Stimulated activated CD4-positive, alpha-beta T cell treated with anti-CD3 and anti-CD28 coated beads, Interleukin-1b, Interleukin-23, amount 100 ng/mL, for 24 hours (primary cell): ENCODE data around the gene SERBP1.
"Not testable (repeated sequence)": the region's sequence is repeated elsewhere in the genome, so short reads cannot be mapped to it uniquely, and the experiment has no call there.

ENCODE experiments used
- DNase-seq, 4 experiments: peaks; one replicate each; pipeline ENCODE4 v3.0.0-alpha.2; 2020; ENCODE audit warnings: low read depth in 4 of 4, low spot score in 1 of 4

SERBP1 gene

DNA sequence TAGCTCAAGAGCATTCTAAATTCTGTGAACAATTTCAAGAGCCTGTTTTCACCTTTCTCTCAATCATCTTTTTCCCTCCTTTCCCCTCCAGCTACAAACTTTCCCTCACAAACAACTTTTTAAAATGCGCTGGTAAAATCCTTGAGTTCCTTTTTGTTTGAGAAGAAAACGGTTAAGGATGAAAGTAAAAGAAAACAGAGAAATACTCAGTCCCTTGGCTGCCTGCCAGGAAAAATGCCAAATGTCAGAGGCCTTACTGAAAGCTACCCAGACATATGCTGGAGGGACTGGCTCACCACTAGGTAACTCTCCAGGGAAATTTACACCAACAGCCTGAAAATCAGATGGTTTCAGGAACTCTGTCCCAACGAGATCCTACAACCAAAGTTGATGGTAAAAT lies 11.0 kb upstream of the SERBP1 start:
- DNase-seq = peak in 3 of 4 experiments; percentile 16 to 40 (median 30)

DNA sequence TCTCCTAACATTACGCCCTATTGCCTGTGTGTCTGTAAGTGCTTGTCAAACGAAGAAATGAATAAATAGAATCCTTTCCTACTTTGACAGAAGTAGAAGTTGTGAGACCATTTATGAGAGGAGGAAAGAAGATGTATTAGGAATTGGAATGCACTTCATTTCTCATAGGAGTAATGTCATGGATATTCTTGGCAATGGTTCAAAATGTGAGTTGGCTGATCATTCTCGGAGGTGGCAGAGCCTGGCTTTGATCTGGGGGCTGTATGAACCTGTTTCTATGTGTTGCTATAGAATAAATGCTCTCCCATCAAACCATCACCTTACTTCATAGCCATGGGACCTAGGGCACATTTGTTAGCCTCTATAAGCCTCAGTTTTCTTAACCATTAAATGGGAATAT lies 10.1 kb upstream of the SERBP1 start:
- no peak for DNase-seq

DNA sequence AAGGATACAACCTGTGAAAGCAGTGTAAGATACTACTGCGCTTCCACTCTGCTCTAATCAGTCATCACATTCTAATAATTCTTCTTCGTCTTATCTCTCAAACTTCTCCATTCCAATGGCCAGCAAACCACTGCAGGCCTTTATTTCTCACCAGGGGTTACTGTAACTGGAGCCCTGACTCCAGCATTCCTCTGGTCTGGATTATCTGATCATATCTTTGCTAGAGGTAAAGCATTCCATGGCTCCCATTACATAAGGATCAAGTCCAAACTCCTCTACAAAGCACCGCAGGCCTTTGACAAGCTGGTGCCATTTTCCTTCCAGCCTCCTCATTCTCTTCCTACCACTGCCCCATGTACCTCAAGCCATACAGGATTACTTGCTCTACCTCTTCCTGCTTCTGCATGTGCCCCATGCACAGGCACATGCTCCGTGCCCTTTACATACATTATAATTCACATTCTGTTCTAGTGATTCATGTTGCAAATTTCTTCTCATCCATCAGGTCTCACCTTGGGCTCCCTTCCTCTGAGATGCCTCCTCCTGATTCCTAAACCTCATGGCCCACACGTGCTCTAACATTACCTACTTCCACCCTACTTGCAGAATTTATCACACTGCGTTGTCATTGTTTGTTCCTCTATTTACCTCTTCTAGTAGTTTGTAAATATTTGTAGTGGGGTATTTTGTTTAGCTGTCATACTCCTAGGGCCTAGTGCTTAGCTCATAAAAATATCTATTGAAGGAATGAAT lies 9.3 kb upstream of the SERBP1 start:
- no peak for DNase-seq

DNA sequence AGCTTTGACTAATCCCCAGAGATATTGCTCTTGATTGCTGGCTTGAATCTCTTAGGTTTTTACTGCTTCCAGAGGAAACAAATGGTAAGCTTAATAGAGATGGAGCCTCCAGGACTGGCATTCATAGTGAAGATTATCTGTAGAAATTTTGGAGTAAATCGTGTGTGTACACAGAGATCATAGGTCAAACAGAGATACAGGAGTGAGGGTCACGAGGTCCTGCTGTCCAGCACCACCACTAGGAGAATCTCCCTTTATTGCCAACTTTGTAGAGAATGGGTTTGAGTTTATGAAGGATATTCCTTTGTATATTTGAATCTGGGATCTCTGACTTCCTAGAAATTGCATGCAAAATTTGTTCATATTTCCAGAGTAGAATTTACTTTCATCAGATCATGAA lies 7.8 kb upstream of the SERBP1 start:
- DNase-seq = no peak

DNA sequence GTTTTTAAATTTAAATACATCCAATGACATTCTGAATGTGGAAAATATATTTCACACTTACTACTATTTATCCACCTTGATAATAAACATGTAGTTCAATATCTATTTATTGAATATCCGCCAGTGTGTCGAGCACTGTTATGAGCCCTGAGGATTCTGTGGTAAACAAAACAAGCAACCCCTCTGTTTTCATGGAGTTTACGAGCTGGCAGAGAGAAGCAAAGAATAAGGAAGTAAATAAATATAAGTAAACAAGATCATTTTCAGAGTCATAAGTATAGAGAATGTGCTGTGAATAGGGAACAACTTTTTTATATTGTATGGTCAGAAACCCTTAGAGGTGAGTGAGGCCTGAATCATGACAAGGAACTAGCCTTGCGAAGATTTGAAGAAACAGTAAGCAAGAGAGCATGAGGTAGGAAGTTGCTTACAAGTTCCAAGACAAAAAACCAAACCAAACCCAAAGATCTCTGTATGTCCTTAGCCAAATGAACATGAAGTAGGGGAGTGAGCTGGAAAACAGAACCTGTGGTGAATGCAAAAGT lies 6.4 kb upstream of the SERBP1 start:
- DNase-seq = no peak

DNA sequence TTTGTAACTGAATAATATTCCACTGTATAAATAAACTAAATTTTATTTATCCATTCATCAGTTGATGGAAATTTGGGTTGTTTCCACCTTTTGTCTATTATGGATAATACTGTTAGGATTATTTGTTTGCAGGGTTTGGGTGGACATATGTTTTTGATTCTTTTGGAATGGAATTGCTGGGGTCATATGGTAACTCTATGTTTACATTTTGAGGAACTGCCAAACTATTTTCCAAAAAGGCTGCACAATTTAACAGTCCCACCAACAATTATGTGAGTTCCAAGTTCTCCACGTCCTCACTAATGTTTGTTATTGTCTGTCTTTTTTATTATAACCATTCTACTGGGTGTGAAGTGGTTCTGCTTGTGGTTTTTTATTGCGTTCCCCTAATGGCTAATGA lies 4.3 kb upstream of the SERBP1 start:
- DNase-seq = no peak

DNA sequence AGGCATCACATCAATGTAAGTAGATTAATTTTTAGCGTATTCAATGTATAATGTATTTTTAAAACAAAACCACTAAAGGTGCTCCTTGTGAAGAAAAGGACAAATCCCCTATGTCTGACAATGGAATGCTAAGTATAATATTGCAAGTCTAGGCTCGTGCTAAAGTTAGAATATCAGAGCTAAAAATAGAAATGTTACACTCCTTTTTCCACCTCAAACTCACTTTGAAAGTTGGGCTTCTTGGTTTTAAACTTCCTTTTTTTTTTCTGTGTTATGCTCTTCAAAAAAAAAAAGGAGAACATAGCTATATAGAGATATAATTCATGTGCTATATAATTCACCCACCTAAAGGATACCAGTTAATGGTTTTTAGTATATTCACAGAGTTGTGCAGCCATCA lies 3.6 kb upstream of the SERBP1 start:
- DNase-seq = no peak

DNA sequence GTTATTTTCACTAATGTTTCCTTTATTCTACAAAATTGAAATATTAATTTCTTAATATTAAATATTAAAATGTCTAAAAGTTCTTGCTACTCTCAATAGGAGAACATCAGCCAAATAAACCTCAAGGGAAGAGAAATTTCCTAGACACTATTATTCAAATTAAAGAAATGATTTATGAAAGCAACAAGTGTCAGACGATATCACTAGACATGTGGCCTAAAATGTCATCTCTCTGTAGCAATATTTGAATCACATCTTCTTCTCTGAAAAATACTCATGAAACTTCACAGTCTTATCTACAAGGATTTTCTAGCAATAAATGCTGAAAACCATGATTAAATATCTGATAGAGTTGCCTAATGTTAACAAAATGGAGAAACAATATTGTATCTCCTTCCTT lies 2.5 kb upstream of the SERBP1 start:
- no peak for DNase-seq

DNA sequence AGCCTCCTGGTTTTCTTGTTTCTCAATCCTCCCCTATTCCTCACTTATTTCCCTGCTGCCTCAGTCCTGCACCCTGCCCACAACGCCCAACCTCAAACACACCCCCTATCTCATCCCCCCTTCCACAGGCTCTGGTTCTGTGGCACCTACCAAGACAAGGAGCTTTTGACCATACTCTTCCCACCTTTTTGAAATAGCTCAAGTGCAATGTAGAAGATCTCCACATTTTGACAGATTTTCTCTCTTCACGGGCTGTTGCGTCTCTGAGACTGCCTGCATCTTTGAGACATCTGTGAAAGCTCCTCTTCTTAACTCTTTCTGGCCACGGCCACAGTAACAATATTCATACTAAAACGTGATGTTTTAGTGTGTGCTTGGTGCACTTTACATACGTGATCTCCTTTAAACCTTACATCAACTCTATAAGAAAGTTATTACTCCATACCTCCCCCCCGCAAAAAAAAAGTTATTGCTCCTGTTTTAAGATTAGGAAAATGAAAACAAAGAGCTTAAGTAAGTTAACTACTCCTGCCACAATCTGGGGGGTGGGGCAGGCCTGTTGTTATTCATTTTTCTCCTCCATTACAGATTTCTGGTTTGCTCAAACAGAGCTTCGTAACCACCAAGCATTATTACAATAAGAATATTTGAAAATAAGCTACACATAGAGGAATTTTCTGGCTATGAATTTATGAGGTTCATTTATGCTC lies 1.8 kb upstream of the SERBP1 start:
- no peak for DNase-seq

DNA sequence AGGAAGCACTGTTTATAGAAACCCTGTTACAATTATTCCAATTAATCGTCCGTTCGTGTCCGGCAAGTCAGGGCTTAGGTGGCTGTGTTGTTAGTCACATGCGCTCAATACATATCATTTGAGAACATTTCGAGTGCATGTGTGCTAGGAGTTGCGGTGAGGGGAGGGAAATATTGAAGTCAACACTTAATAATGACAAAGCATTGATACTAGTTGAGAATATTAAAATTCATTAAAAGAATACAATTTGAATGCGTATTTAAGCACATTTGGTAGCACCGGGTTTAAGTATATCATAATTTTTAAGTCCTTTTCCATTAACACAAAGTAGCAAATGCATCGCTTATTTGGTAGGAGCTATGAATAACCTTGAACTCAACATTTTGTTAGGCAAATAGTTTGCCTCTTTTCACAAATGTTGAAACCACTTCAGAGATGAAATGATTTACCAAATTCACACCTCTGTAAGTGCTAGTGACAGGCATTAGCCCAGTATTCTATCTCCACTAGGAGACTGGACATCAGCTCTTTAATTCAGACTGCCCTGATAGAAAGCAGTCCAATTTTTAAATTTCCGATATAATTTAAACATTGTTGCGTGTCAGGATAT lies 1.1 kb upstream of the SERBP1 start:
- DNase-seq = no peak

DNA sequence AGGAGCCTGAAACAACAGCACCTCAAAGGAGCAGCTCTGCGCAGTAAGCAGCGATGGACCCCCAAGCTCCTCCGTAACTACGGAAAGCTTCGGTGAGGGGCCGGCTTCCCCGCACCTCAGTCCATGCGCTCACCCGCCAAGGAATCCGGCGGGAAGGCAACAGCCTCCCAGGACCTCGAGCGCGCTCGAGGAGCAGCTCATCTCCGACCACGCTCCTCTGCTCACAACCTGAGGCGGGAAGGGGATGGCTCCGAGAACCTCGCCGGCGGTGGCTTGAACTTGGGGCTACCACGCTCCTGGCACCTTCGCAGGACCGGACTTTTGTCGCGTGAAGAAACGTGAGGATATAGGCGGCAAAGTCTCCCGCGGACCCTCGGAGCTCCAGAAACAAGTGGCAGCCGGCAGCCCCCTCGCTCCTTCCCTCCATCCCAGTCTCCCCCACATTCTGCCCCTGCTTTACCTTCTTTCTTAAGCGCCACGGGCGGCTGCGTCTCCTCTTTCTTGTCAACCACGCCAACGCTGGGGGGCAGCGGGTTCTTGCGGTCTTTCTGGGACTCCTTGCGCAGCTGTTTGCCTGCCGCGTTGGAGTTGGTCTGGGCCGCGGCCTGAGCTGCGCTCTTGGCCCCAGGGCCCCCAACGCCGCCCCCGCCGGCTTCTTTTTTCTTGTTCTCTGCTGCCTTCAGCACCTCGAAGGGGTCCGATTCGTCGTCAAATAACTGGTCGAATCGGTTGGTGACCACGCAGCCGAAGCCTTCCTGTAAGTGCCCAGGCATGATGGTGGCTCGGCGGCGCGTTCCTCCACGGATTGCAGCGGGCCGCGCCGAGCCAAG lies 459 bp downstream of the SERBP1 start:
- peak; percentile 26 to 39 (median 28) for DNase-seq

DNA sequence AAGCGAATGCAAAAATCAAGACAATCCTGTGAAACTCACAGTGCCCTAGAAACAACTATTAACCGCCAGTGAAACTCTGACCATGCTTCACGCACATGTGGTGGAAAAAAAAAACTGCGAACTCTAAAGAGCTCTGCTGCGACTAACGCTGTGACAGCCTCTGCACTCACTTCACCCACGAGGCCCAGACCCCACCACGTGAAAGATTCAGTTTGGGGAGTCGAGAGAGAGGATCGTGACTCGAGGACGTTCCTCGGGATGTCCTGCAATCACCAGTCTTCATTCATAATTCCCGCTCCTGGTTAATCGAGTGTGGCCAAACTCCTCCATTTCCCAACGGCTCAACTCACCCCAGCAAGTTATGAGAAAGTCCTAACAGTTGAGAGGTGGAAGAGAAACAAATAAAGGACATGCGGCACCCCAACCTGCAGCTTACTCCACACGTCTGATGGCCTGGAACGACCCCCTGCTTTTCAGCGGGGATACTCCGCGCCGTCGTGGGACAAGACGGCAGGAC lies 1.1 kb downstream of the SERBP1 start:
- peak; percentile 10 to 45 (median 29) for DNase-seq

DNA sequence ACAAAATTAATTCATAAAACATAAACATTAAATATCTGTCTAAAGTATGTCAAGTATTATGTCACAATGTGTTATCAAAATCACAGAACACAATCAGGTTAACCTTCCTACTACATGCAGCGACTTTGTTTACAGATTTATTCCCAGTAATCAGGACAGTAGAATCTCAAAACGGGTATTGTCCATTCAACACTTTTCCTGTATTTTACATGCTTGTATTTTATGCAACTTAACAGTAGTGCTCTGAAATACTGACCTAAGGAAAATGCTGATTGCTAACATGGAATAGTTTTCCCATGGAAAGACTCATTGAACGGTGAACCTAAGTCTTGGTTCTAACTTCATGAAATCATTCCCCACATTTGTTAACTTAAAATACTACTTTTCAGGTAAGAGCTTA lies 2.3 kb downstream of the SERBP1 start:
- no peak for DNase-seq

DNA sequence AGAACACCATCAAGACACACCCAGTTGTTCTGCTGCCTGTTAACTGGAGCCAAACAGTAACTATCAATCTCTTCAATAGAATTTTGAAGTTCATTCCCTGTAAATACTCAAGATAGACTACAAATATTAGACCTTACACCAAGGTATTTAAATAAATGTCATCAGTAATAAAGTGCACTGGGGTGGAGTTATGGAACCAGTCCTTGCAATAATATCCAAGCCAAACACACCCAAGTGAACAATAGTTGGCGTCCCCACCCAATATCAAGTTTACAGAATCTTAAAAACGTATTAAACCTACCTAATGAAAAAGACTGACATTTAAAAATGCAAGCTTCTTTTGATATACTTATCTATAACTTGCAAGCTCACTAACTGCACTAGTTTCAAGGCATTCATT lies 2.7 kb downstream of the SERBP1 start:
- no peak for DNase-seq

DNA sequence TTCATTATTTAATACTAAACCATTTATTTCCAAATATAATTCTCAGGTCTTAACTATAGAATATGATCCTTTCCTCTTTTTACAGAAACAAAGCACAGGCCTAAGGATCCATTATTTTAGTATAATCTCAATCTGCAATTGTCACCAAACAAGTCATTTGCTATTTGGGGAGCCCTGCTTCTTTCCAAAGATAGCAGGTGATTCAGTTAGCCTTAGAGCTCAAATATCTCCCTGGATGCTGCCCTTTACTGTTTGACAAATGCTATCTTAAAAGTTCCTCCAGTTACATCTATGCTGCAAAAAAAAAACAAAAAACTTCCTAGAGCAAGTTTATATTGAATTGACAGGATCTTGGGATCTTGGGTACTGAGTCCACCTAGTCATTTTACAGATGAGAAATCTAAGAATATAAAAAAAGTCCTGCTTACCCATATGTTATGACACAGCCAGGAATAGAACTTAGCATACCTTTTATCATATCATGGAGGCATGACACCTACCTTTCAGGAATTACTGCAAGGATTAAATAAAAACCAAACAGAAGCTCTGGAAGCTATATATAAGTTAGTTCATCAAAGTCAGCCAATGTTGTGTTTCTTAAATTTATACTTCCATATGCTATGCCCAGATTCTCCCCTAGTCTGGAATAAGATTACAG lies 9.2 kb downstream of the SERBP1 start:
- DNase-seq = no peak

DNA sequence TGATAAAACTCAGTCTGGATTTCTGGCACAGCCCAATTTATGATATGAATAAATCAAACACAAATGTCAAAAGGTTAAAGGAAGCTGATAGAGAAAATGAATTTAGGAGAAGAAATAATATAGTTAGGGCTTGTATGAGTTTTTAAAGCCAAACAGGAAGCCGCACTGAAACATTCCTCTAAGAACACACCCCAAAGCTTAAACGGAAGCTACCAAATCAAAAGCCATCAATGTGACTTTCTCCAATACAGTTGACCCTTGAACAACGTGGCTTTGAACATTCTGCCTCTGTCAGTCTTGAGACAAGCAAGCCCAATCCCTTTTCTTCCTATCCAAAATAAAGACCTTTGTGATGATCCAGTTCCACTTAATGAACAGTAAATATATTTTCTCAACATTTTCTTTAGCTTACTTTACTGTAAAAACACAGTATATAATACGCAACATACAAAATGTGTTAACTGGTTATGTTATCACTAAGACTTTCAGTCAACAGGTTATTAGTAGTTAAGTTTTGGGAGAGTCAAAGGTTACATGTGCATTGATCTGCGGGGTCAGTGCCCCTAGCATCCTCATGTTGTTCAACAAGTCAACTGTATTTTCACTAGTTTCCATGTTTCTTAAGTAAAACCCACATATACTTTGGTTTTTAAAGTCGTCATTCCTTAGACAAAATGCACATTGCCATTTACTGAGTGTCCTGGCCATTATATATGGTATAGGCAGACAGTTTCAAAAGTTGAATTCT lies 11.2 kb downstream of the SERBP1 start:
- no peak for DNase-seq

DNA sequence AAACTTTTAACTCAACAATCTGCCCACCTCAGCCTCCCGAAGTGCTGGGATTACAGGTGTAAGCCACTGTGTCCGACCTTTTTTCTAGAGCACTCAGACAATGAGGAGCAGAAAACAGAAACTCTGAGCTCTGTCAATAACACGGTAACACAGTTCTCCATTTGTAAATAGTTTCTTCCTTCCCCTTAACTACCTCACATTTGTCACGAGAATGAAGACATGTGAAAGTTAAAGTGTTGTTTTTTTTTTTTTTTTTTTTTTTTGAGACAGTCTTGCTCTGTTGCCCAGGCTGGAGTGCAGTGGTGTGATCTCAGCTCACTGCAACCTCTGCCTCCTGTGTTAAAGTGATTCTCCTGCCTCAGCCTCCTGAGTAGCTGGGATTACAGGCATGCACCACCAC lies 12.5 kb downstream of the SERBP1 start:
- DNase-seq = not testable (repeated sequence)

DNA sequence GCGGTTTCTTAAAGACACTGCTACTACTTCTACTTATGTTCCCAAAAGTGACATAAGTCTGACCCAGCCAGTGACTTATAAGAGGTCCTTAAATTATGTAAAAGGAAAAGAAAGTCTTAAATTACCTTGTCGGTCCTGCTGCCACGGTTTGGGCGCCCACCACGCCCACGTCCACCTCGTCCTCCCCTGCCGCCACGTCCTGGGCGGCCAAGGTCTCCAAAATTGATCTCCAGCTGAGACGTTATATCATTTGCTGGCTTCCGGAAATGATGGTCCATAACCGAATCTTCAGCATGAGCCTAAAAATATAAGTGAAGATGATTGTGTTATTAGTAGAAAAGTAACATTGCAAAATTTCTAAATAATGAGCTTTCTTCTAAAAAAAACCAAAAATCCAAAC lies 15.2 kb downstream of the SERBP1 start:
- DNase-seq = no peak

DNA sequence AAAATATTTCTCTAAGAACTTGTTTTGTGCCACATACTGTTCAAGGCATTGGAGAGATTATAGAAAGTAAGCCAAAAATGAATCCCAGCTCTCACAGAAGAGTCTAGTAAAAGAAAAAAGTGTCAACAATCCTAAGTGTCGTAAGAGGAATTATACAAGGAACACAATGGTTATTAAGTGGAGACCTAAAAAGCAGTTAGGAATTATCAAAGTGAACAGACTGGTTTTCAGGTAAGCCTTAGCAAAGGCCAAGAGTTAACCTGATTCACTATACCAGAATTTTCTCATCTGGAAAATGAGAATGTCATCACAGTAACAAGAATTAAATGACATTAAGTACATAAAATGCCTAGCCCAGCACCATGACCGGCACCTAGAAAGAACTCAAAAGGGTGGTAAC lies 15.6 kb downstream of the SERBP1 start:
- DNase-seq = no peak

DNA sequence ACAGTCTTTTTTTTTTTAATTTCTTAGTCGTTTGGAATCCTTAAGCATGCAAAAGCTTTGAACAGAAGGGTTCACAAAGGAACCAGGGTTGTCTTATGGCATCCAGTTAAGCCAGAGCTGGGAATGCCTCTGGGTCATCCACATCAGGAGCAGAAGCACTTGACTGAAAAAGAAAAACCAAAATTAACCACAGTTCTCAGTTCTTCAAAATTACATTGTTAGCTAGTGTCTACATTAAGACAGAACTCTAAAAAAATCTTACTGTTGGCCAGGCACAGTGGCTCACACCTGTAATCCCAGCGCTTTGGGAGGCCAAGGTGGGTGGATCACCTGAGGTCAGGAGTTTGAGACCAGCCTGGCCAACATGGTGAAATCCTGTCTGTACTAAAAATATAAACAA lies 17.1 kb downstream of the SERBP1 start:
- not testable (repeated sequence) for DNase-seq
